GM12878 (cell line): Measurements from ENCODE around the gene LGALS8. TPM values are rescaled to one million over a fixed set of nuclear protein-coding genes. Genes with fewer than 3 reads are reported as not detected.

Experiments used
- ATAC-seq: fragments of 200-7000 bp; cut with Tn5 transposase; 3 replicates; pipeline ENCODE4 v1.9.1; 2020; ENCODE audit warnings: mild to moderate bottlenecking, moderate library complexity
- BruUV-seq: library from RNA; stranded (reverse); fragments of 400-500 nt; replicated peaks from 2 replicates; lab custom pipeline; 2021; lab: Mats Ljungman, UMichigan
- CTCF ChIA-PET: fragments of 300-600 bp; sonication (Branson Sonifier 250); formaldehyde crosslinking; extraction: SDS; loops from one replicate; lab custom pipeline; 2021; ENCODE audit warnings: inconsistent platforms; lab: Yijun Ruan, JAX
- POLR2A ChIA-PET: fragments of 350-600 bp; formaldehyde crosslinking; extraction: SDS; loops from one replicate; lab custom pipeline; 2021; ENCODE audit warnings: inconsistent platforms; lab: Charles Lee
- RAD21 ChIA-PET: fragments of 300-600 bp; sonication (Branson Sonifier 250); formaldehyde crosslinking; loops from one replicate; lab custom pipeline; 2023; ENCODE audit warnings: antibody characterized with exemption; ENCODE audit not compliant: unreplicated experiment; lab: Charles Lee
- SMC1A ChIA-PET: fragments of 300-600 bp; sonication (Branson Sonifier 250); formaldehyde crosslinking; loops from one replicate; lab custom pipeline; 2023; ENCODE audit not compliant: unreplicated experiment, uncharacterized antibody; lab: Charles Lee
- DNase-seq: peaks from one replicate; pipeline ENCODE4 v3.0.0-alpha.2; 2011; ENCODE audit warnings: low read depth, low spot score
- FAIRE-seq: peaks from 3 replicates; lab custom pipeline; 2011; peaks lifted over from hg19 to GRCh38; lab: Jason Lieb, UNC
- H2AFZ ChIP-seq: 2 replicates; pipeline ENCODE4 v1.6.0; 2011; ENCODE audit warnings: low read depth, low read length, control low read depth; ENCODE audit not compliant: control insufficient read depth
- H3K27ac ChIP-seq: 2 replicates; pipeline ENCODE4 v1.5.1; 2011; ENCODE audit warnings: control low read depth; ENCODE audit not compliant: control insufficient read depth, insufficient read depth
- H3K27me3 ChIP-seq, 2 experiments: replicated peaks in 1 of 2; 2 replicates each; pipeline versions ENCODE4 v1.6.0 to v1.6.1; 2011; ENCODE audit warnings: low read length in 1 of 2; ENCODE audit not compliant: control insufficient read depth in 2 of 2, insufficient read depth in 2 of 2
- H3K36me3 ChIP-seq, 2 experiments: 2 replicates each; pipeline ENCODE4 v1.5.1; 2011; ENCODE audit warnings: low read length in 1 of 2; ENCODE audit not compliant: control insufficient read depth in 2 of 2, insufficient read depth in 2 of 2
- H3K4me1 ChIP-seq: 2 replicates; pipeline ENCODE4 v1.6.1; 2011; ENCODE audit warnings: mild to moderate bottlenecking, low read length, moderate library complexity, mixed read lengths; ENCODE audit not compliant: control insufficient read depth, insufficient read depth
- H3K4me2 ChIP-seq: 2 replicates; pipeline ENCODE4 v1.6.0; 2011; ENCODE audit warnings: control low read depth; ENCODE audit not compliant: control insufficient read depth, insufficient read depth
- H3K4me3 ChIP-seq: fragments of 200-600 bp; sonication (generic); 2 replicates; pipeline ENCODE4 v1.5.1; 2016
- H3K79me2 ChIP-seq: 2 replicates; pipeline ENCODE4 v1.6.0; 2011; ENCODE audit warnings: low read length; ENCODE audit not compliant: control insufficient read depth, insufficient read depth
- H3K9ac ChIP-seq: 2 replicates; pipeline ENCODE4 v1.8.0; 2011; ENCODE audit warnings: low read length, control low read depth, mixed read lengths; ENCODE audit not compliant: control insufficient read depth, insufficient read depth
- H3K9me3 ChIP-seq: replicated peaks from 3 replicates; pipeline ENCODE4 v1.5.1; 2011; ENCODE audit warnings: mild to moderate bottlenecking, low read length; ENCODE audit not compliant: control insufficient read depth, insufficient read depth
- H4K20me1 ChIP-seq: 2 replicates; pipeline ENCODE4 v1.6.0; 2011; ENCODE audit not compliant: control insufficient read depth, insufficient read depth
- BHLHE40 ChIP-seq, 2 experiments: fragments of 450-650 bp in 1 of 2; IDR thresholded peaks; 2 replicates each; pipeline ENCODE4 v1.6.1; 2011 to 2017; ENCODE audit warnings: low read depth in 2 of 2, borderline replicate concordance in 1 of 2, improper control_type of control experiment in 1 of 2, low read length in 1 of 2, mild to moderate bottlenecking in 1 of 2
- BMI1 ChIP-seq: fragments of 450-650 bp; IDR thresholded peaks from 2 replicates; pipeline ENCODE4 v1.6.1; 2016; ENCODE audit warnings: mild to moderate bottlenecking, moderate library complexity, borderline replicate concordance
- CHD2 ChIP-seq: IDR thresholded peaks from 2 replicates; pipeline ENCODE4 v1.6.1; 2011; ENCODE audit warnings: low read depth, low read length, improper control_type of control experiment, borderline replicate concordance
- CTCF ChIP-seq, 3 experiments: IDR thresholded peaks in 2 of 3; conservative IDR thresholded peaks in 1 of 3; 2 replicates each; pipeline ENCODE4 v1.5.1; 2011; ENCODE audit warnings: low read depth in 3 of 3, low read length in 3 of 3, mild to moderate bottlenecking in 3 of 3, control low read depth in 2 of 3, moderate library complexity in 2 of 3, inconsistent platforms in 1 of 3, mixed read lengths in 1 of 3; ENCODE audit not compliant: control insufficient read depth in 2 of 3, insufficient read depth in 1 of 3; ENCODE audit errors: extremely low read depth in 1 of 3
- FOXM1 ChIP-seq: IDR thresholded peaks from 2 replicates; pipeline ENCODE4 v1.6.1; 2012; ENCODE audit warnings: low read depth, mild to moderate bottlenecking, inconsistent platforms, low read length, moderate library complexity
- MTA2 ChIP-seq: fragments of 450-650 bp; IDR thresholded peaks from 2 replicates; pipeline ENCODE4 v1.6.1; 2016; ENCODE audit warnings: low read depth, mild to moderate bottlenecking, moderate library complexity
- NR2C2 ChIP-seq: IDR thresholded peaks from 2 replicates; pipeline ENCODE4 v1.6.1; 2011; ENCODE audit warnings: borderline replicate concordance, low read depth; ENCODE audit not compliant: control insufficient read depth, insufficient read length
- NR2F1 ChIP-seq: fragments of 450-650 bp; conservative IDR thresholded peaks from 2 replicates; pipeline ENCODE4 v1.6.1; 2017; ENCODE audit warnings: mild to moderate bottlenecking
- PAX8 ChIP-seq: fragments of 450-650 bp; IDR thresholded peaks from 2 replicates; pipeline ENCODE4 v1.6.1; 2017; ENCODE audit warnings: mild to moderate bottlenecking, moderate library complexity
- RAD21 ChIP-seq: IDR thresholded peaks from 2 replicates; pipeline ENCODE4 v1.6.1; 2011; ENCODE audit warnings: mild to moderate bottlenecking, low read depth, low read length, moderate library complexity; ENCODE audit not compliant: insufficient read depth
- RAD51 ChIP-seq: fragments of 450-650 bp; IDR thresholded peaks from 2 replicates; pipeline ENCODE4 v1.6.1; 2016; ENCODE audit warnings: moderate library complexity, mild to moderate bottlenecking, inconsistent platforms
- SIN3A ChIP-seq: IDR thresholded peaks from 2 replicates; pipeline ENCODE4 v1.6.1; 2012; ENCODE audit warnings: low read depth, low read length, improper control_type of control experiment
- SMC3 ChIP-seq: IDR thresholded peaks from 2 replicates; pipeline ENCODE4 v1.6.1; 2011; ENCODE audit warnings: low read length, improper control_type of control experiment, borderline replicate concordance
- SREBF1 ChIP-seq: IDR thresholded peaks from 2 replicates; pipeline ENCODE4 v1.6.1; 2012; ENCODE audit warnings: mild to moderate bottlenecking, low read length
- USF1 ChIP-seq: IDR thresholded peaks from 2 replicates; pipeline ENCODE4 v1.6.1; 2011; ENCODE audit warnings: borderline replicate concordance, low read depth, mild to moderate bottlenecking, moderate library complexity, mixed read lengths, low read length; ENCODE audit not compliant: insufficient read depth; ENCODE audit errors: extremely low read length
- WGBS: methylation state at CpG from one replicate; pipeline ENCODE4 v1.1.6; 2016; ENCODE audit warnings: low lambda C conversion rate; ENCODE audit not compliant: insufficient replicate concordance, insufficient coverage; ENCODE audit errors: missing lambda C conversion rate; 5-methylcytosine and 5-hydroxymethylcytosine counted together
- in situ Hi-C: fragments of 300-500 bp; cut with MboI; formaldehyde crosslinking; loops from 9 replicates; pipeline ENCODE4 v1.14.3; 2018; ENCODE audit warnings: mixed read lengths
- intact Hi-C: fragments of 100-400 bp; cut with micrococcal nuclease; formaldehyde crosslinking; loops from one replicate; pipeline ENCODE4 v1.14.2; 2022; ENCODE audit not compliant: unreplicated experiment
- polyA plus RNA-seq, 11 experiments: library from polyadenylated mRNA; depleted of rRNA in 4 of 11; unstranded in 6 of 11; stranded (reverse) in 5 of 11; fragments of >200 nt; fragmentation: Nextera tagmentation in 4 of 11; fragmentation: Illumina TruSeq in 1 of 11; extraction: Ambion mirVana in 4 of 11; extraction: Trizol in 1 of 11; gene quantifications; 1 replicate in 1 of 11; 2 replicates in 10 of 11; pipeline versions ENCODE4 v1.2.1 to v1.2.3, GENCODE V29; 2011 to 2016; ENCODE audit warnings: inconsistent platforms in 2 of 11, missing spikeins in 2 of 11, low read depth in 1 of 11
- total RNA-seq, 4 experiments: library from RNA; depleted of rRNA in 3 of 4; stranded (reverse); fragments of >200 nt in 3 of 4; fragmentation: Illumina TruSeq in 1 of 4; extraction: Trizol in 1 of 4; gene quantifications; 2 replicates each; pipeline versions ENCODE4 v1.2.1 to v1.2.3, GENCODE V29; 2013 to 2021

Gene LGALS8
- total and polyA plus RNA-seq, 10 of the 15 experiments (the other 5 are each of a cell fraction or from before 2014, with no cell fraction given): 15.4 to 86.5 (median 19.2) TPM

- H3K9me3 ChIP-seq: no peaks in the 10 kb centered on the region
- BruUV-seq: no TSS peak
- H3K36me3 ChIP-seq: no peaks in the 10 kb centered on the region
- no peaks in the 10 kb centered on the region for H4K20me1 ChIP-seq
- H3K79me2 ChIP-seq: no peaks in the 10 kb centered on the region
- H3K27me3 ChIP-seq: 0 out of 4 replicates have a peak, but pooled peaks cover 0 to 3% of the 10 kb centered on the region in 2 experiments
- intact Hi-C loops: loop anchor here (1.0 to 10.0 kb wide), 3 partner anchors 265 to 387 kb away; no protein-coding TSS in a partner anchor
- FAIRE-seq (peak; percentile 78), ATAC-seq (peak; percentile 87), DNase-seq (peak; percentile 19)
- H3K9ac ChIP-seq: no peak overlapping the region
- no peaks in the 10 kb centered on the region for H3K4me1 ChIP-seq
- ChIA-PET SMC1A (interaction anchor here (0.7 to 4.9 kb wide), 10 partner anchors 8 to 385 kb away, joined by 3 to 30 read pairs (median 4); no protein-coding TSS in a partner anchor), CTCF (interaction anchor here (0.6 to 2.5 kb wide), 18 partner anchors 11 to 387 kb away, joined by 3 to 16 read pairs (median 3); no protein-coding TSS in a partner anchor), RAD21 (interaction anchor here (0.8 to 2.7 kb wide), 9 partner anchors 63 to 384 kb away, joined by 3 to 13 read pairs (median 3); no protein-coding TSS in a partner anchor), POLR2A (no interaction called here)
- H3K4me2 ChIP-seq: no peak overlapping the region
- in situ Hi-C loops: loop anchor here (5.0 kb wide), 1 partner anchor 378 kb away; no protein-coding TSS in a partner anchor
- H3K27ac ChIP-seq: no peak overlapping the region
- TF ChIP-seq CTCF (IDR thresholded peaks at IDR 0.05 in 2 of 3, conservative IDR thresholded peaks at IDR 0.05 in 1 of 3; ENCODE audit: control insufficient read depth in 2 of 3, extremely low read depth in 1 of 3, insufficient read depth in 1 of 3, low read depth in 3 of 3, low read length in 3 of 3): peak in 2 of 3 experiments; percentile 46 to 55; a peak in 3 of 6 replicates
- no peak for TF ChIP-seq NR2F1
- no peak for TF ChIP-seq USF1
- TF ChIP-seq BMI1: no peak
- TF ChIP-seq RAD51: peak; percentile 75
- peak; percentile 72 for TF ChIP-seq RAD21
- 0 out of 2 replicates have a peak, but pooled peaks have one; percentile 14 for TF ChIP-seq FOXM1
- TF ChIP-seq PAX8: no peak
- TF ChIP-seq SIN3A: no peak
- TF ChIP-seq MTA2: no peak
- TF ChIP-seq CHD2: no peak
- no peak for TF ChIP-seq SREBF1
- TF ChIP-seq BHLHE40 (IDR thresholded peaks at IDR 0.05; ENCODE audit: borderline replicate concordance in 1 of 2, low read depth in 2 of 2, low read length in 1 of 2): peak; percentile 66
- TF ChIP-seq NR2C2: no peak
- TF ChIP-seq SMC3: peak; percentile 72; the same call in 1 of the 2 replicates
- no peak overlapping the region for H3K4me3 ChIP-seq
- WGBS: 17% methylated on average over 11 of the region's 11 CpGs
- no peak overlapping the region for H2AFZ ChIP-seq
Observed at GRCh38 chr1:236489710-236490377, 33.9 kb upstream of the LGALS8 start.
